Omental fat pad (tissue), 4 donors: Measurements from ENCODE around the gene PAMR1. TPM values are rescaled to one million over a fixed set of nuclear protein-coding genes. Genes with fewer than 3 reads are reported as not detected.
A peak's percentile ranks its signal among the peaks of the same experiment; 100 is the strongest.

Experiments
- ATAC-seq: fragments of 150-250 bp; one replicate; pipeline ENCODE4 v1.9.1; 2016; ENCODE audit warnings: mild to moderate bottlenecking, moderate library complexity; ENCODE audit not compliant: low FRiP score
- DNase-seq: peaks from one replicate; pipeline ENCODE4 v3.0.0-alpha.2; 2019; ENCODE audit warnings: low spot score
- total RNA-seq, 4 donors: library from RNA; depleted of rRNA; stranded (reverse); fragments of >200 nt; gene quantifications; one replicate each; pipeline ENCODE4 v1.1.0, GENCODE V29; 2016
- TF ChIP-seq, protein P1 (sequence below), 3 donors: fragments of 450-650 bp; IDR thresholded peaks; one replicate each; pipeline ENCODE4 v1.5.1; 2016 to 2017; ENCODE audit warnings: antibody characterized with exemption in 3 of 3, mild to moderate bottlenecking in 3 of 3, moderate library complexity in 2 of 3

Gene PAMR1
- total RNA-seq, 4 donors from 2014 or later, result 7.0 to 34.3 (median 23.0) TPM

DNA sequence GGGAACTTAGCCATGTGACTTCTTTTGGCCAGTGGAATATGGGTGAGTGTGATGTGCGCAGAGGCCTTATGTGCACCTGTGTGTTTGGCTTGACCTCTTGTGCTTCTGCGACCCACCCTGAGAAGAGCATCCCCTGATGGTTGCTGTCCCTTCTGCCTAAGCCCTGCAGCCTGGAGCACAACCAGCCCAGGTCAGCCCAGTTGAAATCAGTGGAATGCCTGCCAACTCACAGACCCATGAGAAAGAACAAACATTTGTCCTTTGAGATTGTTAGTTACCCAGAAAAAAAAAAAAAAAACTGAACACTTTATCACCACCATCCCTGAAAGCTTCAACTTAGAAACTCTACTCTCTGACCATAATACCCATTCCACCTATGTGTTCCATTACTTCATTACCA is 38.5 kb downstream of the PAMR1 start:
- DNase-seq (no peak), ATAC-seq (no peak)
- TF ChIP-seq, protein P1, sequence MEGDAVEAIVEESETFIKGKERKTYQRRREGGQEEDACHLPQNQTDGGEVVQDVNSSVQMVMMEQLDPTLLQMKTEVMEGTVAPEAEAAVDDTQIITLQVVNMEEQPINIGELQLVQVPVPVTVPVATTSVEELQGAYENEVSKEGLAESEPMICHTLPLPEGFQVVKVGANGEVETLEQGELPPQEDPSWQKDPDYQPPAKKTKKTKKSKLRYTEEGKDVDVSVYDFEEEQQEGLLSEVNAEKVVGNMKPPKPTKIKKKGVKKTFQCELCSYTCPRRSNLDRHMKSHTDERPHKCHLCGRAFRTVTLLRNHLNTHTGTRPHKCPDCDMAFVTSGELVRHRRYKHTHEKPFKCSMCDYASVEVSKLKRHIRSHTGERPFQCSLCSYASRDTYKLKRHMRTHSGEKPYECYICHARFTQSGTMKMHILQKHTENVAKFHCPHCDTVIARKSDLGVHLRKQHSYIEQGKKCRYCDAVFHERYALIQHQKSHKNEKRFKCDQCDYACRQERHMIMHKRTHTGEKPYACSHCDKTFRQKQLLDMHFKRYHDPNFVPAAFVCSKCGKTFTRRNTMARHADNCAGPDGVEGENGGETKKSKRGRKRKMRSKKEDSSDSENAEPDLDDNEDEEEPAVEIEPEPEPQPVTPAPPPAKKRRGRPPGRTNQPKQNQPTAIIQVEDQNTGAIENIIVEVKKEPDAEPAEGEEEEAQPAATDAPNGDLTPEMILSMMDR (IDR thresholded peaks at IDR 0.05), result no peak

DNA sequence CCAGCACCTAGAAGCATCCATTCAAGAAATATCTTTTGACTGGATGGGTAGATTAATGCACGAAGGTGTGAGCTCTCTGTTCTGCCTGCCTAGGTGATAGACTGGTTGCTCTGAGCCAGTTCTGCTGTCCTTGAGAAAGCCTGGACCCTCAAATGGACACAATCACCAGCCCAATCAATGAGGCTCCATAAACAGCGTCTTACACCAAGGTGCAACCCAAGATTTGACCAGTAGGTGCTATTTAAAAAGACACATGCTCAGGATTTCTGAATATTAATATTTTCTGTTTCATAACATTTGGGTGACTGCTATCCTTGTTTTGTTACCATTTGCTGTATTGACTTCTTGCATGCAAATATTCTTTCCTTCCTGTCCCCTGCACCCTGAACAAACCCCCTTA is 39.0 kb downstream of the PAMR1 start:
- TF ChIP-seq, protein P1 (IDR thresholded peaks at IDR 0.05), result no peak
- DNase-seq (no peak), ATAC-seq (no peak)

DNA sequence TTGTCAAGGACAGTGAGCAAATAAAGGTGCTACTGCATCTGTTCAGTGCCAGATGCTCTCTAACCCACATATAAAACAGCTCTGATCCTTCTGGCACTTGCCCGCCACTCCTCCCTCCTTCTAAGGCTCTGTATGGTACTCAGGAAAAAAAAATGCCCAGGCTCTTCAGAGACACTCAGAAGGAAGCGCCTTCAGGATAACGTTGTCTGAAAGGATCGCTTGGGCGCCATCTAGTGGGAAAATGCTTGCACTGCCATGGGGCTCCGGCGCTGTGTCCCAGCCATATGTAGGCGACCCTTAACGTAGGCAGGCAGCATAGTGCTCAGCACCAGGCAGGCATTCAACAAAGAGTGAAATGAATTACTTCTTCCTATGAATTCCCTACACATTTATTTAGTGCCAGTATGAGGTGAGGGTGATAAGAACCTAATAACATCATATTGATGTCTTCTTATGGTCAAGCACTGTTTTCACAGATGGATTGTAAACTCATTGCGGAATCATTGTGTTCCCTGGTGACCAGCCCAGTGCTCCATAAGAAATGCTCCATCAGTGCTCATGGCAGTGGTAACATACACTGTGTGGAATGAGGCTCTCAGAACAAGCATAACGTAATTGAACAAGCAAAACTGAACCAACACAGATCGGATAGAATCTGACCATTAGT is 39.6 kb downstream of the PAMR1 start:
- TF ChIP-seq, protein P1 (IDR thresholded peaks at IDR 0.05), result peak in 1 of 3 donors; percentile 45
- DNase-seq, result peak; percentile 76
- ATAC-seq, result peak; percentile 83

DNA sequence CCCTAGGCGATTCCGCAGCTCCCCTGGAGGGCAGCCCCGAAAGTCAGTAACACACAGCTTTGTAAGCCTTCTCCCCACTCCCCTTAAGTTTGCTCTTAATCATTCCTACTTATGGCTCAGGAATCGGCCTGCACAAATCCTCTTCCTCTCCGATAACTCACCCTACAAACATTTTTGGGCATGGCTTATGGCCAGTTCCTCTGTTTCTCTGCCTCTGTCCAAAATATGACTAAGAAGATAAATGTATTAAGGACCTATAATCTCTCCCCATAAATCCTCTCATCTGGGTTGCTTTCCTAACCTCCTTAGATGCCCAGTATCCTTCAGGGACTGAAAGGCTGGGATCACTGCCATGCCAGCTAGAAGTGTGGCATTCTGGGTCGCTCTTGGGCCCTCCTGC is 41.0 kb downstream of the PAMR1 start:
- TF ChIP-seq, protein P1 (IDR thresholded peaks at IDR 0.05), result no peak
- no peak for DNase-seq
- ATAC-seq, result no peak

DNA sequence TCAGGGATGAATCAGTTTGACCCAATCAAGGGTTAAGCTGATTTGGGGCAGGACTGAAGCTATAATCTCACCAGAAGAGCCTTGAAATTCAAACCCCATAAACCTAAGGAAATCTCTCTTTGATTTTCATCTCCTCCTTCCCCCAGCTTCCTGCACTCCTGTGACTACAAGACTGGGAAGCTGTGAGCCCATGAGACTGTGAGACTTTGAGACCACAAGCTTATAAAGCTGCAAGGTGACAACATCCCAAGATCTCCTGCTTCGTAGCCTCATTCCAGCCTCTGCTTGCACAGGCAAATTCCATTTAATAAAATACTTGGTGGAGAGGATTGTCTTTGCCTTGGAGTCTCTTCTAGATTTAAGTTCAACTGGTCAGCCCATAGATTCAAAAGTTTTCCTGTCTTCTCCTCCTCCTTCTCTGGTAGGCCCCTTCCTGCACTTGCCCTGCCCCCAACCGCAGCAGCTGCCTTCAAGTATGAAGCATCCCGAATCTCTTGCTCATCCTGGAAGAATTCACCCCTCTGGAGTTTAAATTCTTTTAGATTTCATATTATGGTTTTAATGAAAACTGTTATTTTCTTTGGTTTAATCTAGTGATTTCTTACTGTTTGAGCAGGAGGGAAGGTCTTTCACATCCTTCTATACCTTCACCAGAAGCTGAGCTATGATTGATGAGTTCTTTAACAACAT is 42.1 kb downstream of the PAMR1 start:
- no peak for ATAC-seq
- TF ChIP-seq, protein P1 (IDR thresholded peaks at IDR 0.05), result no peak
- DNase-seq, result no peak

DNA sequence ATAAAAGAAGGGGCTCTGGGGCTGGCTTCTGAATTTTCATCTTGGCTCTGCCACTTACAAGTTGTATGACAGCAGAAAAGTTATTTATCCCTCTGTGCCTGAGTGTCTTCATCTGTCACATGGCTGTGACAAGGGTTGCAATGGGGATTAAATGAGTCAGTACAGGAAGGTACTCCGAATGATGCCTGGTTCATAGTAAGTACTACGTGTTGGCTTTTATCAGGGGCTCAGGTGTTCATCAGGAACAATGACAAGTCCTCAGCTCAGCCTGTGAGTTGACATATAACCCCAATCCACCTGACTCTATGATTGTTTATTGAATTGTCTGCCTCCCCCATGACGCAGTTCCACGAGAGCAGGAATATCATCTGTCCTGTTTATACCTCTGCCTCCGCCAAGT is 45.7 kb downstream of the PAMR1 start:
- DNase-seq (no peak), ATAC-seq (no peak)
- TF ChIP-seq, protein P1 (IDR thresholded peaks at IDR 0.05), result no peak
